DMS79 (cell line): ENCODE results near the gene FBXO48.
"Not testable (repeated sequence)": the region's sequence is repeated elsewhere in the genome, so short reads cannot be mapped to it uniquely, and the experiment has no call there.

ENCODE experiments used
- DNase-seq: peaks from one replicate; lab custom pipeline; 2025; lab: John Stamatoyannopoulos, UW

Gene FBXO48

GRCh38 chr2:68471385-68471784, 4.3 kb upstream of the FBXO48 start:
- DNase-seq = no peak

DNA sequence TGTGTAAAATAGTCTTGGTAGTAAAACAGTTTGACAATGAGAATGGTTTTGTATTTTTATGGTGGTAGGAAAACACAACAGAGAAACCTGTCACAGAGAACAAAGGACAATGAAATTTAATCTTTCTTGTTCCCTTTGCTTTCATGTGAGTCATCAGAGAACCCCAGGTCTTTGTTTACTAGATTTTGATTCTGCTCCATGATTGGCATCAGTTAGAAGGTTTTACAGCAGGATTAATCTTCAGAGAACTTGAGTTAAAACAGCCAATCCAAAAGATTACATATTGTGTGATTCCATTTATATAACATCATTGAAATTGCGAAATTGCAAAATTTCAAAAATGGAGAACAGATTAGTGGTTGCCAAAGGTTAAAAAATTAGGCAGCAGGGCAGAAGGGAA, 2.8 kb upstream of the FBXO48 start:
- DNase-seq = no peak

DNA sequence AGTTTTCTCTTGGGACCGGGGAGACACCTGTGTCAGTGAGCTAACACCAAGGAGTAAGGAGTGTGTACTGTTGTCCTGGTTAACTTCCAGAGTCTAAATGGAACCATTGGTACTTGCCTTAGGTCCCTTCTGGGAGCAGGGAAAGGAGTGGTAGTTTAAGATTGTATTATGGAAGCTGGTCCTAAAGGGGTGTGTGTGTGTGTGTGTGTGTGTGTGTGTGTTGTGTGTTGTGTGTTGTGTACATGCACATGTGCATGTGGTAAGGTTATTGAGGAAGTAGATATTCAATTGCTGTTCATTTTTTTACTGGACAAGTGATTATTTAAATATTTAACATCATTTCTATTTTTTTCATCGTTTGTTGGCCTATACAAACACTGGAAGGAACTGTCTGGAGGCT, 1.7 kb upstream of the FBXO48 start:
- DNase-seq = no peak

DNA sequence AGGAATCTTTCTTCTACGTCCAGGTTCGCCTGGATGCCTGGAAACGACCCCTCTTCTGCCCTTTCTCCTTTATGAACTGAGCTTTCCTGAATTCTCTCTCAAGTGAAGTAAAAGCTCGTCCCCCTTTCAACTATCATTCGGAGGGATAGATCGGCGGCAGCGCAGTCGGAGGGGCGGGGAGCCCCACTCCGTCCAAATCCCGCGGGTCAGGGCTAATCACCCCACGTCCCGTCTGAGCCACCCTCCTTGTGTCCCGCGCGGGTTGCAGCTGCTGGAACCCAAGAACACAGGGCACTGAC, 367 bp downstream of the FBXO48 start:
- DNase-seq = no peak

GRCh38 chr2:68466361-68466777, 725 bp downstream of the FBXO48 start:
- DNase-seq = no peak

- DNase-seq = no peak
Observed at GRCh38 chr2:68465081-68465916, 1.8 kb downstream of the FBXO48 start.

DNA sequence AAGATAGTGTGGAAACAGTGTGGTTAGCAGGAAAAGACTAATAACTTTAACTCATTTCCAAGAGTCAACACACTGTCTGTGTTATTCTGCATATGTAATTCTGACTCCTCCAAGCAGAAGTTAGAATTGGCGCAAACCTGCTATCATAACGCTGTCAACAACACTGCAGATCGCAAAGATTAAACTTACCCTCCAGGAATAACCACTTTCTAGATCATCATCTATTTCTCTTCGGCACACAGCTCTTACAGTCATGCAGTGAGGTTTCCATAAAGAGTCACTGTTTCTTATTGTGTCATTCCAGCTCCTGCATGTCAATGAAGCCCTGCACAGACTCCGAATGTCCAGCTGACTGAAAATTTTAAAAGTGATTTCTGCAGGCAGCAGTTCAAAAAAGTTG, 2.4 kb downstream of the FBXO48 start:
- DNase-seq = no peak

GRCh38 chr2:68463287-68463877, 3.7 kb downstream of the FBXO48 start:
- peak; percentile 6 for DNase-seq

DNA sequence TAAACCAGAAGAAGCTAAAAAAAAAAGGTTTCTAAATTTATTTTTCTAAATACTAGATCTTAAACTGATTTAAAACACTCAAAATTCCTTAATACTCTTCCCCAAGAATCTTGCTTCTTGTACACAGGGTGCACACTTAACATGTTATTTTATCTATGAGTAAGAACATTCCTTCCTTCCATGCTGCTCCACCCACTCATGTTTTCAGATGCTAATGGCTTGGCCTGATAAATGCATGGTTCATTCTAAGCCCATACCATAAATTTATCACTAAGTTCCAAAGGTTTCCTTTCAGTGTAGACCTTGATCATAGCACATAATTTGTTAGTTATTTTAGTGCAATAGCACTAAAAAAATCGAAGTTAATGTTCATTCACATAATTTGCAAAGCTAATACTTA, 8.1 kb downstream of the FBXO48 start:
- no peak for DNase-seq

DNA sequence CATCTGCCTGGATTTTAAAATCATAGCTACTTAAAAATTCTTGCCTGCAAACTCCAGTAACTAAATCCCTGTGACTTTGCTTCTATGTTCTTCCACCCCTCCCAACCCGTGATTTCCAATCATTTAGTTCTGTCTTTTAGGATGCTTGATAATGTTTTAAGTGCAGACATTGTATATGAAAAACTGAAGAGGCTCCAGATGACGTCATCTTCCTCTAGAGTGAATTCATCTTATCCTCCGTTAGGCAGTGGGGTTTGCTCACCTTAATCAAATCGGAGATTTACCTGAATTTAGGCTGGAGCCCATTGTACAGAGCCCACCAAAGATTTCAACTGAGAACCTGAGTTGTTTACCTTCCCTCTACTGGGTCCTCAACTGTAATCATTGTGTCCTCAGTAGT, 10.9 kb downstream of the FBXO48 start:
- DNase-seq = no peak

DNA sequence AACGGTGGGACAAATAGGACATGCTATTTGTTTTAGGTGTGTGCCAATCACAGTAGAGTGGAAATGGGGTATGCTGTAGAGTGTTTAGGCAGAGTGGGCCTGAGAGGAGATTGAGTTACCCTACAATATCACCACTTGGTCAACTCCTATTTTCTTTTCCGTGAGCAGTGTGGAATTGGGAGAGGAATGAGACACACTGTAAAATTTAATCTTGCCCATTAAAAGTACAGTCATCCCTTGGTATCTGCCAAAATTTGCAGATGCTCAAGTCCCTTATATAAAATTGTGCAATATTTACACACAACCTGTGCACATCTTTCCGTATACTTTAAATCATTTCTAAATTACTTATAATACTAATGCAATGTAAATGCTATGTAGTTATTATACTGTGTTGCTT, 12.4 kb downstream of the FBXO48 start:
- DNase-seq = no peak

DNA sequence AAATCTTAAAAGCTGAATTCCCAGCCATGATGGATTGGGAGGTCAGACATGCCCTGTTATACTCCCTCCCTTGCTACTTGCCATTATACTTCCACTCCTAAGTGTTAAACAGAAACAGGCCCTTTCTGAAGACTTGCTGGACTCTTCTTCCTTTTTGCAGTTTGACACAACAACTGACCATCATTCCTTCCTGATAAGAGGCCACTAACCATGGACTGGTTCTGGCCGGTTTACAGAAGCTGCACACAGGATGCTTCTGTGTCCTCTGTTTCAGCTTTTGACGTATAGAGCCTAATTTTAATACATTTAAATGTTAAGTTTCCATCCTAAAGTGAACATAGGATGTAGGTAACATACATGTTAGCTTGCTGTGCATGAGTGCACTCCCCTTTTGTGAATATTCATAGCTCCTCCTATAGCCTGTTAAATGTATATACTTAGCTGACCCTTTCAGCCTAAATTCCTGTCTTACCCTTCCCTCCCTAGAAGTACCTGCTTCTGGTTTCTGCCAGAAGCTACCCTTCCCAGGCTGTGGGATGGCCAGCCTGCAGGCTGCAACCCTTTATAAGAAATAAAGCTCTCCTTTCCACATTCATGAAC, 13.2 kb downstream of the FBXO48 start:
- DNase-seq = no peak

DNA sequence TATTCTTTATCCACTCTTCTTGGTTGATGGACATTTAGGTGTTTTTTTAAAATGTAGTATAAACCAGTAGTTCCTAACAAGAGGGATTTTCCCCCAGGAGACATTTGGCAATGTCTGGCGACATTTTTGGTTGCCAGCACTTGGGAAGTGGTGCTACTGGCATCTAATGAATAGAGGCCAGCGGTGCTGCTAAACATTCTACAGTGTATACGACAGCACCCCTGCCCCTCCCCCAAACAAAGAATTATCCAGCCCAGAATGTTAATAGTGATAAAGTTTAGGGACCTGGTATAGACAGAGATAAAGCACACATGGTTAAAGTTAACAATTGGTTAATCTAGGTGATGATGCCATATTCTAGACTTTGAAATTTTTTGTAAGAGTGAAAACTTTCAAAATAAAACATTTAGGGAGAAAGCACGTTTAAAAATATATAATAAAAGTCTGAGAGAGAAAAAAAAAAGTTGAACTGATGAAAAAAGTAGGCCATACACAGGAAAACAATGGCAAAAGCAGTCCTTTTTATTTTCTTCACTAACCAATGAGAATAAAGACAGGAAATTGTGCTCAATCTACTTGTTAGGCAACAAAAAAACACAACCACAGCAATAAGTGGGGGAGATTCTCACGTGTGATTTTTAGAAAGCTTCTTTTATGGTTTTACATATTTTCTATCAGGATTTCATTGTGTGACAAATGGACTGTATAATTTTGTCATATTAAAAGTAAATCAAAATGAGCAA, 14.8 kb downstream of the FBXO48 start:
- DNase-seq = no peak

DNA sequence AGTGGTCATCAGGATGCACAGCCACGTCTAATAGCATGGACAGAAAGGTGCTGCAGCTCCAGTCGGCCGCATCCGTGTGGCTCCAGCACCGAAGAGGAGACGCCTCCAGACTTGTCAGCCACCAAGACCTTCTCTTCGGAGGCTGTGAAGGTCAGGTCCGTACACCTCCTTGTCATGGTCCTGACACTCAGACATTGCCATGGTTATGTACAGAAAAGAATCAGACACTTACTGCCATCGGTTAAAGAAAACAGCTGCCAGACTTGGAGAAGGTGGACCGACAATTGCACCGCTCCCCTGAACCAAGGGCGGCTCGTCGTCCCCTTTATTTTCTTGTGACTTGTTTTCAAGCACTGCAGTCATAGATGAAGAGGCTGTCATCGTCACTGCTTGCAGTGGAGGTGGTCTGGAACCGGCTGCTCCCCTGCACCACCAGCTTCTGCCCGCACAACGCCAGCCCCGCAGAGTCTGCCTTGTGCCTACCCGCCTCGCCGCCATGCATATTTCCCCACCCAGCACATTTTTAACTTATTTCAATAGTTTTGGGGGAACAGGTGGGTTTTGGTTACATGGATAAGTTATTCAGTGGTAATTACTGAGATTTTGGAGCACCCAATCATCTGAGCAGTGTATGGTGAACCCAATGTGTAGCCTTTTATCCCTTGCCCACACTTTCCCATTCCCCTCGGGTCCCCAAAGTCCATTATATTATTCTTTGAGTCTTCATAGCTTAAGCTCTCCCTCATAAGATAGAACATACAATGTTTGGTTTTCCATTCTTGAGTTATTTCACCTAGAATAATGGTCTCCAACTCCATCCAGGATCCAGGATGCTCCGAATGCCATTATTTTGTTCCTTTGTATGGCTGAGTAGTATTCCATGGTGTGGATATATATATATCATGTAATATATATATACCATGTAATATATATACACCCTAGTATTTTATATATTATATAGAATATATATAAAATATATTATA, 18.1 kb downstream of the FBXO48 start:
- DNase-seq = no peak

GRCh38 chr2:68447118-68447517, 20.0 kb downstream of the FBXO48 start:
- no peak for DNase-seq

DNA sequence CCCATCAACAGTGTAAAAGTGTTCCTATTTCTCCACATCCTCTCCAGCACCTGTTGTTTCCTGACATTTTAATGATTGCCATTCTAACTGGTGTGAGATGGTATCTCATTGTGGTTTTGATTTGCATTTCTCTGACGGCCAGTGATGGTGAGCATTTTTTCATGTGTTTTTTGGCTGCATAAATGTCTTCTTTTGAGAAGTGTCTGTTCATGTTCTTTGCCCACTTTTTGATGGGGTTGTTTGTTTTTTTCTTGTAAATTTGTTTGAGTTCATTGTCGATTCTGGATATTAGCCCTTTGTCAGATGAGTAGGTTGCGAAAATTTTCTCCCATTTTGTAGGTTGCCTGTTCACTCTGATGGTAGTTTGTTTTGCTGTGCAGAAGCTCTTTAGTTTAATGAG, 20.7 kb downstream of the FBXO48 start:
- DNase-seq = not testable (repeated sequence)

GRCh38 chr2:68441994-68442322, 25.1 kb downstream of the FBXO48 start:
- DNase-seq = no peak

- DNase-seq = peak; percentile 54
Observed at GRCh38 chr2:68441179-68441993, 25.7 kb downstream of the FBXO48 start.

GRCh38 chr2:68438455-68439303, 28.4 kb downstream of the FBXO48 start:
- no peak for DNase-seq

DNA sequence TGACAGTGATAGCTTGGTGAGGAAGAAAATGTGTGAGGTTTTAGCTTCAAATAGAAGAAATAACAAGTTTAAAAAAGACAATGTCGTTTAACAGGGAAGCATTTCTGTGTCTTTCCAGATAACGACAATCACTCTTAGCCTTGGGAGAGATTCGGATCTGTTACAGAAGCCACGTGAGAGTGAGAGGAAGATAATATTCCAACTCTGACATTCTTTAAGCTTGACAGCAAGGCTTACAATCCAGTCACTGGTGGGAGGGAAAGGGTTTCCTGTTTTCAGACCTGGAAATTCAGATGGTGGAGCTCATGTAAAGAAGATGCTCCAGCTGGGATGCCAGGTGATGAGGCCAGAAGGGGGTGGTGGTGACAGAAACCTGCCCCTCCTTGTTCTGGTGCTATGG, 30.8 kb downstream of the FBXO48 start:
- DNase-seq = no peak
